H1 (cell line): ENCODE results near the gene DNASE1L1. TPM values are rescaled to one million over a fixed set of nuclear protein-coding genes. Genes with fewer than 3 reads are reported as not detected.

Experiments used
- CTCF ChIA-PET: fragments of 300-600 bp; sonication (Branson Sonifier 250); formaldehyde crosslinking; loops from one replicate; lab custom pipeline; 2021; ENCODE audit not compliant: partially characterized antibody; lab: Charles Lee
- POLR2A ChIA-PET: fragments of 300-600 bp; sonication (Branson Sonifier 250); formaldehyde crosslinking; loops from one replicate; lab custom pipeline; 2021; ENCODE audit warnings: inconsistent platforms; ENCODE audit not compliant: partially characterized antibody; lab: Charles Lee
- DNase-seq, 2 experiments: peaks; one replicate each; pipeline versions ENCODE4 v3.0.0 to v3.0.0-alpha.2; 2010 to 2022; ENCODE audit warnings: low spot score in 2 of 2, low read depth in 1 of 2, mixed read lengths in 1 of 2
- FAIRE-seq: peaks from 2 replicates; lab custom pipeline; 2011; peaks lifted over from hg19 to GRCh38; lab: Jason Lieb, UNC
- H2AFZ ChIP-seq: 2 replicates; pipeline ENCODE4 v1.8.1; 2012; ENCODE audit warnings: low read length, inconsistent platforms
- H2AK5ac ChIP-seq: 2 replicates; pipeline ENCODE4 v1.6.1; 2013; ENCODE audit warnings: low read depth, low read length
- H2BK120ac ChIP-seq: replicated peaks from 2 replicates; pipeline ENCODE3; 2013; ENCODE audit warnings: low read depth, low read length, inconsistent platforms
- H2BK12ac ChIP-seq: 2 replicates; pipeline ENCODE4 v1.6.1; 2013; ENCODE audit warnings: low read depth, low read length
- H2BK15ac ChIP-seq: 2 replicates; pipeline ENCODE4 v1.6.1; 2013; ENCODE audit warnings: low read length
- H2BK20ac ChIP-seq: 2 replicates; pipeline ENCODE4 v1.6.1; 2013; ENCODE audit warnings: low read length
- H2BK5ac ChIP-seq: 2 replicates; pipeline ENCODE4 v1.6.1; 2013; ENCODE audit warnings: low read depth, low read length
- H3K14ac ChIP-seq: 2 replicates; pipeline ENCODE4 v1.6.1; 2013; ENCODE audit warnings: inconsistent platforms; ENCODE audit not compliant: insufficient read length
- H3K18ac ChIP-seq: 2 replicates; pipeline ENCODE4 v1.6.1; 2013; ENCODE audit warnings: low read length; ENCODE audit errors: extremely low read depth
- H3K23ac ChIP-seq: 2 replicates; pipeline ENCODE4 v1.6.1; 2013; ENCODE audit warnings: inconsistent platforms; ENCODE audit not compliant: insufficient read length
- H3K23me2 ChIP-seq: 2 replicates; pipeline ENCODE4 v1.6.1; 2013; ENCODE audit warnings: low read depth, low read length
- H3K27ac ChIP-seq: 2 replicates; pipeline ENCODE4 v1.6.1; 2011; ENCODE audit warnings: low read depth, low read length, inconsistent platforms
- H3K27me3 ChIP-seq, 4 experiments: replicated peaks in 1 of 4; 1 replicate in 1 of 4; 2 replicates in 3 of 4; pipeline versions ENCODE4 v1.6.1 to v1.8.1; 2011 to 2013; ENCODE audit warnings: low read length in 3 of 4, mild to moderate bottlenecking in 3 of 4, inconsistent platforms in 2 of 4, mixed read lengths in 2 of 4, moderate library complexity in 1 of 4; ENCODE audit not compliant: control insufficient read depth in 3 of 4, insufficient read depth in 3 of 4; ENCODE audit errors: extremely low read depth in 1 of 4
- H3K36me3 ChIP-seq, 4 experiments: 2 replicates each; pipeline versions ENCODE4 v1.6.1 to v1.8.1; 2011 to 2013; ENCODE audit warnings: mild to moderate bottlenecking in 4 of 4, low read length in 3 of 4, moderate library complexity in 2 of 4, control low read depth in 1 of 4, inconsistent platforms in 1 of 4; ENCODE audit not compliant: insufficient read depth in 4 of 4, control insufficient read depth in 2 of 4
- H3K4ac ChIP-seq: replicated peaks from 2 replicates; pipeline ENCODE3; 2013; ENCODE audit warnings: low read length, low read depth, mixed read lengths, inconsistent platforms; ENCODE audit not compliant: insufficient read length
- H3K4me1 ChIP-seq, 4 experiments: replicated peaks in 1 of 4; 1 replicate in 1 of 4; 2 replicates in 3 of 4; pipeline versions ENCODE4 v1.6.1 to v1.8.1; 2011 to 2013; ENCODE audit warnings: low read length in 3 of 4, inconsistent platforms in 2 of 4, mixed read lengths in 1 of 4; ENCODE audit not compliant: insufficient read depth in 4 of 4, control insufficient read depth in 3 of 4
- H3K4me2 ChIP-seq, 2 experiments: 2 replicates each; pipeline versions ENCODE4 v1.6.1 to v1.8.1; 2011 to 2013; ENCODE audit warnings: low read depth in 2 of 2, low read length in 2 of 2, control low read depth in 1 of 2, inconsistent platforms in 1 of 2, mild to moderate bottlenecking in 1 of 2; ENCODE audit not compliant: insufficient read depth in 1 of 2
- H3K4me3 ChIP-seq, 4 experiments: fragments of 200-600, 300-600 bp in 1 of 4; sonication (generic), shearing (Covaris generic), sonication (Bioruptor Twin) in 1 of 4; 2 replicates each; pipeline versions ENCODE4 v1.5.1 to v1.8.1; 2011 to 2016; ENCODE audit warnings: low read length in 4 of 4, low read depth in 3 of 4, control low read depth in 2 of 4, inconsistent platforms in 2 of 4, mild to moderate bottlenecking in 2 of 4, mixed read lengths in 1 of 4, moderate library complexity in 1 of 4; ENCODE audit not compliant: insufficient read depth in 2 of 4; ENCODE audit errors: extremely low read depth in 1 of 4
- H3K56ac ChIP-seq: replicated peaks from 2 replicates; pipeline ENCODE3; 2013; ENCODE audit warnings: low read depth, mild to moderate bottlenecking, mixed read lengths, low read length, inconsistent platforms; ENCODE audit not compliant: insufficient read length
- H3K79me1 ChIP-seq: 2 replicates; pipeline ENCODE4 v1.6.1; 2013; ENCODE audit warnings: low read depth, low read length, control low read depth
- H3K79me2 ChIP-seq, 2 experiments: 2 replicates each; pipeline versions ENCODE4 v1.6.1 to v1.8.1; 2012 to 2013; ENCODE audit warnings: low read length in 2 of 2, mild to moderate bottlenecking in 2 of 2, inconsistent platforms in 1 of 2; ENCODE audit not compliant: insufficient read depth in 2 of 2, control insufficient read depth in 1 of 2
- H3K9ac ChIP-seq, 4 experiments: replicated peaks in 1 of 4; 1 replicate in 1 of 4; 2 replicates in 3 of 4; pipeline versions ENCODE4 v1.6.1 to v1.8.1; 2011 to 2013; ENCODE audit warnings: low read depth in 3 of 4, low read length in 3 of 4, control low read depth in 2 of 4, mild to moderate bottlenecking in 2 of 4, moderate library complexity in 2 of 4, inconsistent platforms in 1 of 4; ENCODE audit errors: extremely low read depth in 1 of 4
- H3K9me3 ChIP-seq, 2 experiments: 2 replicates each; pipeline versions ENCODE4 v1.6.1 to v1.8.1; 2012 to 2013; ENCODE audit warnings: mild to moderate bottlenecking in 2 of 2, moderate library complexity in 2 of 2, control low read depth in 1 of 2, inconsistent platforms in 1 of 2, low read depth in 1 of 2, low read length in 1 of 2, mixed read lengths in 1 of 2; ENCODE audit not compliant: insufficient read depth in 2 of 2
- H4K20me1 ChIP-seq, 2 experiments: replicated peaks in 1 of 2; 2 replicates each; pipeline versions ENCODE3 to v1.8.1; 2011 to 2013; ENCODE audit warnings: inconsistent platforms in 2 of 2, low read length in 2 of 2, mild to moderate bottlenecking in 1 of 2; ENCODE audit not compliant: insufficient read depth in 2 of 2, control insufficient read depth in 1 of 2
- H4K5ac ChIP-seq: 2 replicates; pipeline ENCODE4 v1.6.1; 2013; ENCODE audit warnings: low read length, low read depth, mixed read lengths, inconsistent platforms; ENCODE audit not compliant: insufficient read length
- H4K8ac ChIP-seq: 2 replicates; pipeline ENCODE4 v1.8.0; 2013; ENCODE audit warnings: mild to moderate bottlenecking, moderate library complexity, low read length, inconsistent platforms; ENCODE audit not compliant: insufficient read depth; ENCODE audit errors: extremely low read depth
- H4K91ac ChIP-seq: replicated peaks from 2 replicates; pipeline ENCODE3; 2013; ENCODE audit warnings: low read length, mixed read lengths, inconsistent platforms; ENCODE audit not compliant: insufficient read length
- E2F6 ChIP-seq: IDR thresholded peaks from 2 replicates; pipeline ENCODE4 v1.6.1; 2012; ENCODE audit warnings: inconsistent platforms
- MAX ChIP-seq: IDR thresholded peaks from 2 replicates; pipeline ENCODE4 v1.6.1; 2012; ENCODE audit warnings: inconsistent platforms
- POLR2A ChIP-seq, 2 experiments: IDR thresholded peaks; 1 replicate in 1 of 2; 2 replicates in 1 of 2; pipeline ENCODE4 v1.6.1; 2011; ENCODE audit warnings: low read depth in 2 of 2, low read length in 2 of 2, mild to moderate bottlenecking in 2 of 2; ENCODE audit errors: control extremely low read depth in 1 of 2
- RBBP5 ChIP-seq: IDR thresholded peaks from 2 replicates; pipeline ENCODE4 v1.7.1; 2012; ENCODE audit warnings: low read depth, mild to moderate bottlenecking, inconsistent platforms, low read length, moderate library complexity, borderline replicate concordance
- SIN3A ChIP-seq, 2 experiments: IDR thresholded peaks in 1 of 2; conservative IDR thresholded peaks in 1 of 2; 2 replicates each; pipeline ENCODE4 v1.6.1; 2011 to 2012; ENCODE audit warnings: low read length in 2 of 2, improper control_type of control experiment in 1 of 2, low read depth in 1 of 2, mild to moderate bottlenecking in 1 of 2
- SRF ChIP-seq: IDR thresholded peaks from 2 replicates; pipeline ENCODE4 v1.6.1; 2011; ENCODE audit warnings: mild to moderate bottlenecking, low read depth, low read length, moderate library complexity
- TAF7 ChIP-seq: optimal IDR thresholded peaks from 2 replicates; pipeline ENCODE3; 2011; ENCODE audit warnings: low read depth, mild to moderate bottlenecking, inconsistent platforms, low read length, moderate library complexity, borderline replicate concordance
- WGBS, 2 experiments: shearing (Covaris generic) in 1 of 2; methylation state at CpG; one replicate each; pipeline versions ENCODE4 v1.1.6 to v1.1.7; 2013 to 2015; ENCODE audit warnings: low lambda C conversion rate in 2 of 2, mixed read lengths in 2 of 2, inconsistent platforms in 1 of 2, low coverage in 1 of 2, missing lambda C conversion rate in 1 of 2; ENCODE audit not compliant: insufficient replicate concordance in 2 of 2, insufficient coverage in 1 of 2, insufficient read length in 1 of 2; ENCODE audit errors: extremely low coverage in 1 of 2, missing lambda C conversion rate in 1 of 2; 5-methylcytosine and 5-hydroxymethylcytosine counted together
- polyA plus RNA-seq, 7 experiments: library from polyadenylated mRNA; depleted of rRNA in 3 of 7; stranded (reverse) in 5 of 7; unstranded in 2 of 7; fragments of >200 nt in 5 of 7; fragments of 200-250 nt in 2 of 7; gene quantifications; 1 replicate in 5 of 7; 2 replicates in 1 of 7; 4 replicates in 1 of 7; pipeline versions ENCODE4 v1.2.1 to v1.2.3, GENCODE V29; 2011 to 2013; ENCODE audit warnings: missing spikeins in 2 of 7, mixed read lengths in 2 of 7
- total RNA-seq: library from RNA; stranded (reverse); fragmentation: NEBNext Ultra II Directional; extraction: Animal tissue kit (Norgen Biotek cat#: 25700); gene quantifications from 2 replicates; pipeline ENCODE4 v1.2.1, GENCODE V29; 2021

Gene DNASE1L1
- total and polyA plus RNA-seq, 2 of the 8 experiments (the other 6 are each of a cell fraction or from before 2014, with no cell fraction given) = 8.7 to 30.0 TPM

- Histone ChIP-seq H3K18ac (peak overlapping the region; percentile 60), H3K9ac (peak overlapping the region in 1 of 4 experiments; percentile 13; a peak in 2 of 7 replicates), H4K20me1 (peaks cover 0 to 3% of the 10 kb centered on the region in 2 experiments), H3K27ac (no peak overlapping the region), H3K4ac (peak overlapping the region; percentile 38), H4K91ac (peak overlapping the region; percentile 97), H3K4me3 (peak overlapping the region in 3 of 4 experiments; percentile 12 to 55 (median 29); a peak in 5 of 8 replicates), H2BK120ac (peak overlapping the region; percentile 72), H3K56ac (no peak overlapping the region), H3K79me1 (no peaks in the 10 kb centered on the region), H3K23ac (no peak overlapping the region), H2BK15ac (no peak overlapping the region), H3K27me3 (peaks cover 0 to 3% (median 0%) of the 10 kb centered on the region in 4 experiments; a peak in 2 of 7 replicates), H3K79me2 (peaks cover 8 to 22% of the 10 kb centered on the region in 2 experiments; a peak in 3 of 4 replicates), H3K4me1 (peaks cover 0 to 17% (median 10%) of the 10 kb centered on the region in 4 experiments; a peak in 6 of 7 replicates), H3K23me2 (peaks cover 5% of the 10 kb centered on the region; the same call in 1 of the 2 replicates), H3K9me3 (no peaks in the 10 kb centered on the region), H2AFZ (no peak overlapping the region), H4K5ac (peak overlapping the region; percentile 15), H2BK20ac (peak overlapping the region; percentile 97; the same call in 1 of the 2 replicates), H2BK12ac (peak overlapping the region; percentile 75; the same call in 1 of the 2 replicates), H4K8ac (no peak overlapping the region; the same call in 1 of the 2 replicates), H3K14ac (no peak overlapping the region), H2BK5ac (peak overlapping the region; percentile 66; the same call in 1 of the 2 replicates), H2AK5ac (peak overlapping the region; percentile 67; the same call in 1 of the 2 replicates), H3K36me3 (peaks cover 0 to 8% (median 2%) of the 10 kb centered on the region in 4 experiments; a peak in 1 of 8 replicates), H3K4me2 (peak overlapping the region; percentile 45 to 65)
- peak; percentile 72 to 73 for DNase-seq
- 27% methylated on average over 17 of the region's 23 CpGs; no CpG with 5 or more reads in 1 of the 2 experiments for WGBS, 2 experiments
- ChIA-PET POLR2A (interaction anchor here (0.7 to 5.7 kb wide), 12 partner anchors 8 to 143 kb away, joined by 3 to 96 read pairs (median 4); partner anchors contain the start of genes FAM3A and RPL10), CTCF (interaction anchor here (0.5 to 2.6 kb wide), 24 partner anchors 9 to 445 kb away, joined by 3 to 29 read pairs (median 3); partner anchors contain the start of genes DNASE1L1, RPL10 and SLC10A3)
- FAIRE-seq = peak; percentile 13
- TF ChIP-seq SIN3A (conservative IDR thresholded peaks at IDR 0.05 in 1 of 2, IDR thresholded peaks at IDR 0.05 in 1 of 2; ENCODE audit: low read depth in 1 of 2, low read length in 2 of 2) = no peak
- TF ChIP-seq SRF = peak; percentile 63; the same call in 1 of the 2 replicates
- peak; percentile 44; the same call in 1 of the 2 replicates for TF ChIP-seq E2F6
- TF ChIP-seq TAF7 = peak; percentile 24
- peak; percentile 58 for TF ChIP-seq MAX
- no peak for TF ChIP-seq RBBP5
- peak in 1 of 2 experiments; percentile 23; a peak in 1 of 3 replicates for TF ChIP-seq POLR2A (IDR thresholded peaks at IDR 0.05; ENCODE audit: control extremely low read depth in 1 of 2, low read depth in 2 of 2, low read length in 2 of 2)
These were observed 35.4 kb downstream of the DNASE1L1 start for GRCh38 chrX:154373340-154374306.
